HepG2 (cell line): ENCODE results near the gene WNT3A. TPM values are rescaled to one million over a fixed set of nuclear protein-coding genes. Genes with fewer than 3 reads are reported as not detected.

Experiments used
- AKAP8 ChIP-seq: sonication (generic); formaldehyde crosslinking; IDR thresholded peaks from 2 replicates; pipeline ENCODE4 v1.5.1; 2020; ENCODE audit warnings: mild to moderate bottlenecking, missing genetic modification reagents
- ARID3A ChIP-seq: IDR thresholded peaks from 2 replicates; pipeline ENCODE4 v1.6.1; 2012; ENCODE audit warnings: low read depth, low read length, improper control_type of control experiment
- CEBPG ChIP-seq: IDR thresholded peaks from 2 replicates; pipeline ENCODE4 v1.6.1; 2016
- FOXP4 ChIP-seq: sonication (generic); formaldehyde crosslinking; IDR thresholded peaks from 2 replicates; pipeline ENCODE4 v1.4.0; 2020; ENCODE audit warnings: missing genetic modification reagents
- GZF1 ChIP-seq: sonication (generic); formaldehyde crosslinking; IDR thresholded peaks from 2 replicates; pipeline ENCODE4 v1.5.1; 2020; ENCODE audit warnings: mild to moderate bottlenecking, missing genetic modification reagents
- HHEX ChIP-seq: IDR thresholded peaks from 2 replicates; pipeline ENCODE4 v1.6.1; 2016; ENCODE audit warnings: control low read depth
- MBD4 ChIP-seq: IDR thresholded peaks from 2 replicates; pipeline ENCODE4 v1.6.1; 2012; ENCODE audit warnings: low read length, inconsistent platforms, borderline replicate concordance
- NCOA2 ChIP-seq: sonication (generic); formaldehyde crosslinking; IDR thresholded peaks from 2 replicates; pipeline ENCODE4 v1.8.0; 2022; ENCODE audit warnings: inconsistent platforms
- PATZ1 ChIP-seq: sonication (generic); formaldehyde crosslinking; IDR thresholded peaks from 2 replicates; pipeline ENCODE4 v1.4.0; 2020; ENCODE audit warnings: missing genetic modification reagents
- PRMT3 ChIP-seq: sonication (generic); formaldehyde crosslinking; IDR thresholded peaks from 2 replicates; pipeline ENCODE4 v1.8.1; 2022; ENCODE audit warnings: low read depth, mild to moderate bottlenecking, moderate library complexity, missing genetic modification reagents, borderline replicate concordance
- SMYD3 ChIP-seq: sonication (generic); formaldehyde crosslinking; IDR thresholded peaks from 2 replicates; pipeline ENCODE4 v1.8.1; 2023; ENCODE audit warnings: mild to moderate bottlenecking, missing genetic modification reagents
- SNAPC5 ChIP-seq: sonication (generic); formaldehyde crosslinking; IDR thresholded peaks from 2 replicates; pipeline ENCODE4 v1.8.1; 2023; ENCODE audit warnings: mild to moderate bottlenecking, missing genetic modification reagents, borderline replicate concordance
- SP4 ChIP-seq: sonication (generic); formaldehyde crosslinking; IDR thresholded peaks from 2 replicates; pipeline ENCODE4 v1.8.1; 2023; ENCODE audit warnings: mild to moderate bottlenecking, missing genetic modification reagents
- SUZ12 ChIP-seq: fragments of 150-350 bp; IDR thresholded peaks from 2 replicates; pipeline ENCODE4 v1.6.1; 2014; ENCODE audit warnings: low read depth, low read length
- THAP11 ChIP-seq: IDR thresholded peaks from 2 replicates; pipeline ENCODE4 v1.6.1; 2016; ENCODE audit warnings: missing biosample characterization, missing genetic modification reagents
- TIGD3 ChIP-seq: sonication (generic); formaldehyde crosslinking; IDR thresholded peaks from 2 replicates; pipeline ENCODE4 v1.5.1; 2020; ENCODE audit warnings: mild to moderate bottlenecking, missing genetic modification reagents, borderline replicate concordance
- TP53 ChIP-seq: sonication (generic); formaldehyde crosslinking; conservative IDR thresholded peaks from 2 replicates; pipeline ENCODE4 v1.4.0; 2020; ENCODE audit warnings: missing genetic modification reagents
- ZFP36 ChIP-seq: fragments of 150-350 bp; IDR thresholded peaks from 2 replicates; pipeline ENCODE4 v1.6.1; 2018; ENCODE audit warnings: borderline replicate concordance, low read length, low read depth; ENCODE audit not compliant: partially characterized antibody
- ZNF367 ChIP-seq: sonication (generic); formaldehyde crosslinking; IDR thresholded peaks from 2 replicates; pipeline ENCODE4 v1.4.0; 2020; ENCODE audit warnings: missing genetic modification reagents, borderline replicate concordance
- ZNF660 ChIP-seq: sonication (generic); formaldehyde crosslinking; IDR thresholded peaks from 2 replicates; pipeline ENCODE4 v1.5.1; 2020; ENCODE audit warnings: mild to moderate bottlenecking, low read depth, missing genetic modification reagents, borderline replicate concordance
- ZNF761 ChIP-seq: sonication (generic); formaldehyde crosslinking; conservative IDR thresholded peaks from 2 replicates; pipeline ENCODE4 v1.4.0; 2020; ENCODE audit warnings: mild to moderate bottlenecking, missing genetic modification reagents
- ZNF841 ChIP-seq: sonication (generic); formaldehyde crosslinking; IDR thresholded peaks from 2 replicates; pipeline ENCODE4 v1.8.1; 2023; ENCODE audit warnings: missing genetic modification reagents, borderline replicate concordance
- ZNF883 ChIP-seq: sonication (generic); formaldehyde crosslinking; IDR thresholded peaks from 2 replicates; pipeline ENCODE4 v1.5.1; 2020; ENCODE audit warnings: mild to moderate bottlenecking, missing genetic modification reagents; ENCODE audit errors: not compliant biosample characterization
- polyA plus RNA-seq, 8 experiments: library from polyadenylated mRNA; depleted of rRNA in 3 of 8; stranded (reverse) in 7 of 8; unstranded in 1 of 8; fragments of >200 nt; fragmentation: Illumina TruSeq in 4 of 8; extraction: Trizol in 4 of 8; gene quantifications; 2 replicates each; pipeline versions ENCODE4 v1.2.1 to v1.2.3, GENCODE V29; 2011 to 2016; ENCODE audit warnings: low read depth in 4 of 8, missing spikeins in 1 of 8, mixed read lengths in 1 of 8; ENCODE audit not compliant: insufficient read depth in 1 of 8
- total RNA-seq, 5 experiments: library from RNA; depleted of rRNA; stranded (reverse); fragments of >200 nt; fragmentation: Illumina TruSeq; extraction: Trizol; gene quantifications; 2 replicates each; pipeline ENCODE4 v1.2.3, GENCODE V29; 2016; ENCODE audit warnings: low read depth in 1 of 5

Gene WNT3A
- total and polyA plus RNA-seq, 2 of the 13 experiments (the other 11 are each of a cell fraction or from before 2014, with no cell fraction given), result not detected

GRCh38 chr1:228109962-228110488 is 103.2 kb downstream of the WNT3A start (continued):
- TF ChIP-seq ARID3A (peak; percentile 12; the same call in 1 of the 2 replicates), GZF1 (CRISPR knock-in tag) (no peak), MBD4 (no peak), AKAP8 (no peak), ZFP36 (no peak), SMYD3 (CRISPR knock-in tag) (no peak), TIGD3 (CRISPR knock-in tag) (no peak), PATZ1 (peak; percentile 89), SP4 (CRISPR knock-in tag) (no peak), SUZ12 (no peak), ZNF660 (no peak), ZNF883 (CRISPR knock-in tag) (no peak), ZNF367 (CRISPR knock-in tag) (no peak), ZNF761 (CRISPR knock-in tag) (no peak), NCOA2 (CRISPR knock-in tag) (peak; percentile 46; the same call in 1 of the 2 replicates), CEBPG (no peak; the same call in 1 of the 2 replicates), FOXP4 (CRISPR knock-in tag) (peak; percentile 35; the same call in 1 of the 2 replicates), THAP11 (CRISPR knock-in tag) (peak; percentile 53; the same call in 1 of the 2 replicates), PRMT3 (CRISPR knock-in tag) (no peak), ZNF841 (no peak), SNAPC5 (no peak), HHEX (CRISPR knock-in tag) (no peak), TP53 (no peak)
